ENCODE measurements around the gene NPS. TPM values are rescaled to one million over a fixed set of nuclear protein-coding genes. Genes with fewer than 3 reads are reported as not detected.

NPS gene
- total RNA-seq, 2 donors from 2014 or later = not detected

DNA sequence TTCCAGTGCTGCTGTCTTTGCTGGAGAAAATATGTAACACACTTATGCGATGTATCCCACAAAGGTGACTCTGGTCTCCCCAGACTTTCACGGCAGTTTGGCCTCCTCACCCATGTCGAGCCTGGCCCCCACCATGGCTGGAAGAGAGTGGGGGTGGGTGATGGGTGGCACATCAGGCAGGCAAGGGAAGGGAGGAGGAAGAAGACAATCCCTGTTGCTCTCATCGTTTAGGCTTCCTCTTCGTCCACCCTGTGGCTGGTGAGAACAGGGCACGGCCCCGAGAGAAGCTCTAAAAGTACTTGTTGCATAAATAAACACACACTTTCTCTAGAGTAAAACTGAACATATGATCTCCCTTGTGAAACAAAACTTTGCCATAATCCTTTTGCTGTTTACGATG is 11.2 kb upstream of the NPS start:
- Histone ChIP-seq H3K4me1 (no peaks in the 10 kb centered on the region), H3K27ac (no peak overlapping the region), H3K36me3 (no peaks in the 10 kb centered on the region), H3K4me3 (no peak overlapping the region), H3K9me3 (no peaks in the 10 kb centered on the region), H3K27me3 (no peaks in the 10 kb centered on the region)
- TF ChIP-seq CTCF (IDR thresholded peaks at IDR 0.05) = no peak
- DNase-seq (ENCODE audit: low spot score) = no peak

DNA sequence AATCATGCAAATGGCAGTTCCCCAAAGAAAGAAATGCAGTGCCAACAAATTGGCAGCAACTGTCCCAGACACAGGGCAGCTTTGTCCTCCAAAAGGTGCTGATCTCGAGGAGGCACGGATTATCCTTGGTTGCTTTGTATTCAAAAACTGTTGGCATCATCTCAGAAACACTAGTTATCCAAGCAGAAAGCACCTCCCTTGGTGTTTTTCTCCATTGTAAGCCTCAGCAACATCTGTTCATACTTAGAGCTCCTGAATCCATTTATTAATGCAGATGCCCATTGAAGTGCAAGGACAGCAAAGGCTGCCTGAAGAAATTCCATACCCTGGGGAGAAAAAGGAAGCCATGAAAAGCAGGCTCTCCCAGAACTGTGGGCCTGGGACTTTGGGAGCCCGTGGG is 1.1 kb upstream of the NPS start:
- DNase-seq (ENCODE audit: low spot score) = no peak
- Histone ChIP-seq H3K36me3 (no peaks in the 10 kb centered on the region), H3K4me1 (no peaks in the 10 kb centered on the region), H3K27ac (no peak overlapping the region), H3K27me3 (no peaks in the 10 kb centered on the region), H3K4me3 (no peak overlapping the region), H3K9me3 (peaks cover 0 to 15% of the 10 kb centered on the region in 2 donors)
- TF ChIP-seq CTCF (IDR thresholded peaks at IDR 0.05) = no peak

- H3K36me3 ChIP-seq = no peaks in the 10 kb centered on the region
- no peak overlapping the region for H3K27ac ChIP-seq
- no peak for TF ChIP-seq CTCF (IDR thresholded peaks at IDR 0.05)
- no peaks in the 10 kb centered on the region for H3K4me1 ChIP-seq
- H3K27me3 ChIP-seq = no peaks in the 10 kb centered on the region
- no peak for DNase-seq (ENCODE audit: low spot score)
- H3K4me3 ChIP-seq = no peak overlapping the region
- peaks cover 0 to 5% of the 10 kb centered on the region in 2 donors for H3K9me3 ChIP-seq
These were observed 1.8 kb downstream of the NPS start for GRCh38 chr10:127550861-127551260.

GRCh38 chr10:127552446-127552845 is 3.3 kb downstream of the NPS start:
- no peak for TF ChIP-seq CTCF (IDR thresholded peaks at IDR 0.05)
- H3K4me1 ChIP-seq = no peaks in the 10 kb centered on the region
- no peaks in the 10 kb centered on the region for H3K27me3 ChIP-seq
- no peaks in the 10 kb centered on the region for H3K9me3 ChIP-seq
- H3K4me3 ChIP-seq = no peak overlapping the region
- no peak overlapping the region for H3K27ac ChIP-seq
- no peaks in the 10 kb centered on the region for H3K36me3 ChIP-seq
- no peak for DNase-seq (ENCODE audit: low spot score)

- H3K27me3 ChIP-seq = no peaks in the 10 kb centered on the region
- TF ChIP-seq CTCF (IDR thresholded peaks at IDR 0.05) = no peak
- H3K9me3 ChIP-seq = no peaks in the 10 kb centered on the region
- no peak overlapping the region for H3K4me3 ChIP-seq
- no peaks in the 10 kb centered on the region for H3K36me3 ChIP-seq
- H3K27ac ChIP-seq = no peak overlapping the region
- DNase-seq (ENCODE audit: low spot score) = no peak
- no peaks in the 10 kb centered on the region for H3K4me1 ChIP-seq
These were observed 4.3 kb downstream of the NPS start for GRCh38 chr10:127553417-127553816.

DNA sequence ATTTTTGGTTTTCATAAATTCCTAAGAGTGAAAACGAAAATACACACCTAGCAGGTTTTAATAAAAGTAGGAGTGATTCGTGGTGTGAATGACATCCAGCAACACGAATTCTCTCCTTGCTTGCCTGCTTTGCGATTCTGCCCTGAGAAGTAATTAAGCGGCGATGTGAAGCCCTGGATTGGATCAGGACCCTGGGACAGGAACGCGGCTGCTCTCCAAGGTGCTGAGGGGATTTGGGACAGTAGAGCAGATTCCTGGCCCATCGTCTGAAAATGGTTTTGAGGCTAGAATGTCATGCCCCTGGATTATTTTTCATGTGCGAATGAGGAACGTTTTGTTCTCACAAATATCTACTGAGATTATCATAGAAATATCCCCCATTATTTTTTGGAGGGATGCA is 7.8 kb downstream of the NPS start:
- TF ChIP-seq CTCF (IDR thresholded peaks at IDR 0.05) = no peak
- no peak overlapping the region for H3K27ac ChIP-seq
- H3K4me3 ChIP-seq = no peak overlapping the region
- H3K36me3 ChIP-seq = no peaks in the 10 kb centered on the region
- no peaks in the 10 kb centered on the region for H3K4me1 ChIP-seq
- no peaks in the 10 kb centered on the region for H3K9me3 ChIP-seq
- no peaks in the 10 kb centered on the region for H3K27me3 ChIP-seq
- DNase-seq (ENCODE audit: low spot score) = no peak
